HEK293 (cell line): ENCODE data around the gene AURKB.
A peak's percentile ranks its signal among the peaks of the same experiment; 100 is the strongest.

Experiments
- BCL11A ChIP-seq: fragments of 450-650 bp; formaldehyde crosslinking; IDR thresholded peaks from 2 replicates; pipeline ENCODE4 v1.5.1; 2016; ENCODE audit warnings: low read depth, missing biosample characterization, missing genetic modification characterization
- GFI1B ChIP-seq: fragments of 450-650 bp; formaldehyde crosslinking; IDR thresholded peaks from 2 replicates; pipeline ENCODE4 v1.5.1; 2016; ENCODE audit warnings: missing biosample characterization, missing genetic modification characterization
- HOXD13 ChIP-seq: sonication (generic); formaldehyde crosslinking; IDR thresholded peaks from 2 replicates; pipeline ENCODE4 v1.8.0; 2022; ENCODE audit warnings: missing genetic modification reagents, borderline replicate concordance
- INSM2 ChIP-seq: fragments of 450-650 bp; formaldehyde crosslinking; IDR thresholded peaks from 2 replicates; pipeline ENCODE4 v1.5.1; 2016; ENCODE audit warnings: missing biosample characterization, missing genetic modification characterization
- KLF9 ChIP-seq: fragments of 450-650 bp; formaldehyde crosslinking; IDR thresholded peaks from 2 replicates; pipeline ENCODE4 v1.5.1; 2016; ENCODE audit warnings: missing biosample characterization, missing genetic modification characterization, low read depth
- SALL2 ChIP-seq: fragments of 450-650 bp; formaldehyde crosslinking; IDR thresholded peaks from 2 replicates; pipeline ENCODE4 v1.5.0; 2017; ENCODE audit warnings: missing biosample characterization, mild to moderate bottlenecking, missing genetic modification characterization, borderline replicate concordance
- SP7 ChIP-seq: fragments of 450-650 bp; formaldehyde crosslinking; IDR thresholded peaks from 2 replicates; pipeline ENCODE4 v1.5.1; 2016; ENCODE audit warnings: missing biosample characterization, missing genetic modification characterization
- WT1 ChIP-seq: fragments of 450-650 bp; formaldehyde crosslinking; IDR thresholded peaks from 2 replicates; pipeline ENCODE4 v1.5.1; 2016; ENCODE audit warnings: missing biosample characterization, missing genetic modification characterization
- ZBTB11 ChIP-seq: fragments of 450-650 bp; formaldehyde crosslinking; conservative IDR thresholded peaks from 2 replicates; pipeline ENCODE4 v1.5.1; 2016; ENCODE audit warnings: low read depth, missing biosample characterization, missing genetic modification characterization
- ZBTB8A ChIP-seq: fragments of 450-650 bp; formaldehyde crosslinking; IDR thresholded peaks from 2 replicates; pipeline ENCODE4 v1.5.1; 2016; ENCODE audit warnings: missing biosample characterization, missing genetic modification characterization
- ZEB2 ChIP-seq: fragments of 450-650 bp; formaldehyde crosslinking; IDR thresholded peaks from 2 replicates; pipeline ENCODE4 v1.5.1; 2016; ENCODE audit warnings: missing biosample characterization, missing genetic modification characterization
- ZFP3 ChIP-seq: fragments of 450-650 bp; formaldehyde crosslinking; IDR thresholded peaks from 2 replicates; pipeline ENCODE4 v1.5.1; 2016; ENCODE audit warnings: low read depth, missing biosample characterization, missing genetic modification characterization
- ZFP41 ChIP-seq: fragments of 450-650 bp; formaldehyde crosslinking; IDR thresholded peaks from 2 replicates; pipeline ENCODE4 v1.5.1; 2016; ENCODE audit warnings: missing biosample characterization, missing genetic modification characterization, borderline replicate concordance
- ZNF2 ChIP-seq: fragments of 450-650 bp; formaldehyde crosslinking; IDR thresholded peaks from 2 replicates; pipeline ENCODE4 v1.5.1; 2016; ENCODE audit warnings: missing biosample characterization, missing genetic modification characterization
- ZNF394 ChIP-seq: fragments of 450-650 bp; formaldehyde crosslinking; IDR thresholded peaks from 2 replicates; pipeline ENCODE4 v1.5.1; 2016; ENCODE audit warnings: missing biosample characterization, missing genetic modification characterization, mild to moderate bottlenecking, moderate library complexity, borderline replicate concordance
- ZNF449 ChIP-seq: fragments of 450-650 bp; formaldehyde crosslinking; IDR thresholded peaks from 2 replicates; pipeline ENCODE4 v1.5.1; 2017; ENCODE audit warnings: missing biosample characterization, mild to moderate bottlenecking, missing genetic modification characterization, moderate library complexity
- ZNF529 ChIP-seq: fragments of 450-650 bp; formaldehyde crosslinking; IDR thresholded peaks from 2 replicates; pipeline ENCODE4 v1.5.1; 2017; ENCODE audit warnings: missing genetic modification characterization, missing biosample characterization; ENCODE audit not compliant: insufficient replicate concordance
- ZNF558 ChIP-seq: fragments of 450-650 bp; formaldehyde crosslinking; IDR thresholded peaks from 2 replicates; pipeline ENCODE4 v1.5.1; 2016; ENCODE audit warnings: missing biosample characterization, missing genetic modification characterization
- ZNF585B ChIP-seq: fragments of 450-650 bp; formaldehyde crosslinking; IDR thresholded peaks from 2 replicates; pipeline ENCODE4 v1.5.1; 2016; ENCODE audit warnings: missing biosample characterization, missing genetic modification characterization
- ZNF623 ChIP-seq: fragments of 450-650 bp; formaldehyde crosslinking; IDR thresholded peaks from 2 replicates; pipeline ENCODE4 v1.5.1; 2016; ENCODE audit warnings: missing biosample characterization, missing genetic modification characterization
- ZNF639 ChIP-seq: fragments of 450-650 bp; formaldehyde crosslinking; IDR thresholded peaks from 2 replicates; pipeline ENCODE4 v1.5.1; 2016; ENCODE audit warnings: missing biosample characterization, missing genetic modification characterization
- ZNF654 ChIP-seq: fragments of 450-650 bp; formaldehyde crosslinking; IDR thresholded peaks from 2 replicates; pipeline ENCODE4 v1.5.1; 2016; ENCODE audit warnings: low read depth, missing biosample characterization, missing genetic modification characterization
- ZNF660 ChIP-seq: fragments of 450-650 bp; IDR thresholded peaks from 2 replicates; pipeline ENCODE4 v1.5.1; 2018; ENCODE audit warnings: missing biosample characterization, mild to moderate bottlenecking, missing genetic modification characterization
- ZNF776 ChIP-seq: fragments of 450-650 bp; formaldehyde crosslinking; IDR thresholded peaks from 2 replicates; pipeline ENCODE4 v1.5.0; 2017; ENCODE audit warnings: missing biosample characterization, missing genetic modification characterization, borderline replicate concordance
- TF ChIP-seq, protein P1 (sequence below): fragments of 450-650 bp; formaldehyde crosslinking; IDR thresholded peaks from 2 replicates; pipeline ENCODE4 v1.5.1; 2016; ENCODE audit warnings: missing biosample characterization, missing genetic modification characterization

Gene AURKB

DNA sequence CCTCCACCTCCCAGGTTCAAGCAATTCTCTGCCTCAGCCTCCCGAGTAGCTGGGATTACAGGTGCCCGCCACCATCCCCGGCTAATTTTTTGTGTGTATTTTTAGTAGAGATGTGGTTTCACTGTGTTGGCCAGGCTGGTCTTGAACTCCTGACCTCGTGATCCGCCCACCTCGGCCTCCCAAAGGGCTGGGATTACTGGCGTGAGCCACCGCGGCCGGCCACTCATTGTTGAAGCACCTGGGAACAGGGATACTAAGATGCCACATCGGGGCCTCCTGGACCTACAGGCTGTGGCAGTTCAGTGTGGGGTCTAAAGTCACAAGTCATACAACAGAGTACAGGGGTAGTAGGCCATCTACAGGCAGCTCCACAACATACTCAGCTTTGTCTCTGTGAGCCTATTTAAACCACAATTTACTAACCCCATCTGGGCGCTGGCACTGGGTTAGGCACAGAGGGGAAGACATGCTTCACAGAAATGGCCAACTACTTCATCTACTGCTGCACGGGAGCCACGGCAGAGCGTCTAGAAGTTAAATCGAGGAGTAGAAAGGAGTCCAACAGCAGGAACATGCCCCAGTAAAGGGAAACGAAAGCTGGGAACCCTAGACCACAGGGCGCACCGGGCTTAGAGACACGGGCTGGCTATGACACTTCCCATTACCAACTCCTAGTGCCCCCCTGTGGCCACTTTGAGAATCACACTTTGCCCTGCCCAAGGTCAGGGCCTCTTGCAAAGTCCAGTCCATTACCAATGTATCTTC lies 51.9 kb downstream of the AURKB start (continued):
- TF ChIP-seq, protein P1, sequence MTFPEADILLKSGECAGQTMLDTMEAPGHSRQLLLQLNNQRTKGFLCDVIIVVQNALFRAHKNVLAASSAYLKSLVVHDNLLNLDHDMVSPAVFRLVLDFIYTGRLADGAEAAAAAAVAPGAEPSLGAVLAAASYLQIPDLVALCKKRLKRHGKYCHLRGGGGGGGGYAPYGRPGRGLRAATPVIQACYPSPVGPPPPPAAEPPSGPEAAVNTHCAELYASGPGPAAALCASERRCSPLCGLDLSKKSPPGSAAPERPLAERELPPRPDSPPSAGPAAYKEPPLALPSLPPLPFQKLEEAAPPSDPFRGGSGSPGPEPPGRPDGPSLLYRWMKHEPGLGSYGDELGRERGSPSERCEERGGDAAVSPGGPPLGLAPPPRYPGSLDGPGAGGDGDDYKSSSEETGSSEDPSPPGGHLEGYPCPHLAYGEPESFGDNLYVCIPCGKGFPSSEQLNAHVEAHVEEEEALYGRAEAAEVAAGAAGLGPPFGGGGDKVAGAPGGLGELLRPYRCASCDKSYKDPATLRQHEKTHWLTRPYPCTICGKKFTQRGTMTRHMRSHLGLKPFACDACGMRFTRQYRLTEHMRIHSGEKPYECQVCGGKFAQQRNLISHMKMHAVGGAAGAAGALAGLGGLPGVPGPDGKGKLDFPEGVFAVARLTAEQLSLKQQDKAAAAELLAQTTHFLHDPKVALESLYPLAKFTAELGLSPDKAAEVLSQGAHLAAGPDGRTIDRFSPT (tag by site-specific recombination): 0 out of 2 replicates have a peak, but pooled peaks have one; percentile 26
- no peak for TF ChIP-seq ZFP41 (tag by site-specific recombination)
- peak; percentile 47; the same call in 1 of the 2 replicates for TF ChIP-seq ZNF654 (tag by site-specific recombination)
- no peak for TF ChIP-seq ZNF529
- TF ChIP-seq ZNF639: no peak
- no peak for TF ChIP-seq INSM2 (tag by site-specific recombination)
- TF ChIP-seq KLF9 (tag by site-specific recombination): no peak
- TF ChIP-seq GFI1B (tag by site-specific recombination): no peak
- TF ChIP-seq ZFP3 (tag by site-specific recombination): no peak
- no peak for TF ChIP-seq ZNF558 (tag by site-specific recombination)
- TF ChIP-seq ZNF623 (tag by site-specific recombination): no peak
- no peak for TF ChIP-seq ZNF394 (tag by site-specific recombination)
- no peak for TF ChIP-seq SP7
- TF ChIP-seq ZNF2 (tag by site-specific recombination): peak; percentile 49; the same call in 1 of the 2 replicates
- TF ChIP-seq ZNF585B: peak; percentile 12
- TF ChIP-seq ZEB2 (tag by site-specific recombination): peak; percentile 49; the same call in 1 of the 2 replicates
- TF ChIP-seq WT1 (tag by site-specific recombination): no peak
- no peak for TF ChIP-seq HOXD13
- TF ChIP-seq BCL11A (tag by site-specific recombination): peak; percentile 47; the same call in 1 of the 2 replicates
- TF ChIP-seq ZNF449: no peak
- TF ChIP-seq ZBTB8A (tag by site-specific recombination): peak; percentile 98
- TF ChIP-seq ZNF776 (tag by site-specific recombination): no peak
- TF ChIP-seq ZNF660: no peak
- peak; percentile 40 for TF ChIP-seq ZBTB11 (tag by site-specific recombination)
- no peak for TF ChIP-seq SALL2 (tag by site-specific recombination)
